PC-9 (cell line): ENCODE results near the gene PHF20. TPM values are rescaled to one million over a fixed set of nuclear protein-coding genes. Genes with fewer than 3 reads are reported as not detected.

Experiments
- BruUV-seq: library from RNA; stranded (reverse); fragments of 400-500 nt; replicated peaks from 2 replicates; lab custom pipeline; 2021; lab: Mats Ljungman, UMichigan
- CTCF ChIA-PET: fragments of 300-600 bp; sonication (Branson Sonifier 250); formaldehyde crosslinking; loops from one replicate; lab custom pipeline; 2022; ENCODE audit warnings: antibody characterized with exemption; lab: Charles Lee
- POLR2A ChIA-PET: fragments of 300-600 bp; sonication (Branson Sonifier 250); formaldehyde crosslinking; loops from one replicate; lab custom pipeline; 2022; ENCODE audit warnings: antibody characterized with exemption; ENCODE audit not compliant: unreplicated experiment; lab: Charles Lee
- DNase-seq, 2 experiments: peaks; one replicate each; pipeline versions ENCODE4 v3.0.0 to v3.0.0-alpha.2; 2015 to 2022; ENCODE audit warnings: mixed read lengths in 1 of 2
- H2AFZ ChIP-seq: fragments of 200-600 bp; sonication (generic); 2 replicates; pipeline ENCODE4 v1.8.1; 2017; ENCODE audit warnings: antibody characterized with exemption
- H3F3A ChIP-seq: fragments of 200-600 bp; sonication (generic); 2 replicates; pipeline ENCODE4 v1.8.1; 2017; ENCODE audit warnings: antibody characterized with exemption, mild to moderate bottlenecking, low read depth; ENCODE audit not compliant: insufficient read depth
- H3K27ac ChIP-seq: fragments of 200-600 bp; sonication (generic); 2 replicates; pipeline ENCODE4 v1.6.1; 2016; ENCODE audit warnings: mixed run types
- H3K27me3 ChIP-seq: fragments of 200-600 bp; sonication (generic); 2 replicates; pipeline ENCODE4 v1.6.1; 2016; ENCODE audit warnings: low read depth, mixed run types; ENCODE audit not compliant: insufficient read depth
- H3K36me3 ChIP-seq: fragments of 200-600 bp; sonication (generic); 2 replicates; pipeline ENCODE4 v1.6.1; 2016; ENCODE audit warnings: low read depth, mixed run types
- H3K4me1 ChIP-seq: fragments of 200-600 bp; sonication (generic); replicated peaks from 2 replicates; pipeline ENCODE4 v1.6.1; 2016; ENCODE audit warnings: mixed run types; ENCODE audit not compliant: insufficient read depth
- H3K4me2 ChIP-seq: fragments of 200-600 bp; sonication (generic); 2 replicates; pipeline ENCODE4 v1.6.1; 2017; ENCODE audit warnings: mixed run types
- H3K4me3 ChIP-seq: fragments of 200-600 bp; sonication (generic); 2 replicates; pipeline ENCODE4 v1.6.1; 2016; ENCODE audit warnings: mixed run types
- H3K79me2 ChIP-seq: fragments of 200-600 bp; sonication (generic); 2 replicates; pipeline ENCODE4 v1.6.1; 2017; ENCODE audit warnings: low read depth, mixed run types
- H3K9me2 ChIP-seq: fragments of 200-600 bp; sonication (generic); 2 replicates; pipeline ENCODE4 v1.8.1; 2017; ENCODE audit warnings: mild to moderate bottlenecking; ENCODE audit not compliant: insufficient read depth
- H3K9me3 ChIP-seq: fragments of 200-600 bp; sonication (generic); 2 replicates; pipeline ENCODE4 v1.8.1; 2016; ENCODE audit warnings: low read depth; ENCODE audit not compliant: insufficient read depth
- H4K20me1 ChIP-seq: fragments of 200-600 bp; sonication (generic); 2 replicates; pipeline ENCODE4 v1.8.1; 2017; ENCODE audit not compliant: insufficient read depth
- EZH2 ChIP-seq: fragments of 200-600 bp; sonication (generic); IDR thresholded peaks from 2 replicates; pipeline ENCODE4 v1.8.0; 2017; ENCODE audit warnings: antibody characterized with exemption, low read depth
- intact Hi-C: fragments of 100-400 bp; cut with micrococcal nuclease; formaldehyde crosslinking; loops from one replicate; pipeline ENCODE4 v1.10.0; 2022; ENCODE audit not compliant: unreplicated experiment
- total RNA-seq: library from RNA; stranded (reverse); gene quantifications from 2 replicates; pipeline ENCODE4 v1.2.3, GENCODE V29; 2021
- TF ChIP-seq, protein P1 (sequence below): fragments of 200-600 bp; sonication (generic); conservative IDR thresholded peaks from 2 replicates; pipeline ENCODE4 v1.6.1; 2017; ENCODE audit warnings: mixed run types, antibody characterized with exemption, mild to moderate bottlenecking, moderate library complexity

The PHF20 gene
- total RNA-seq, 1 experiment from 2014 or later, result 59.8 TPM

DNA sequence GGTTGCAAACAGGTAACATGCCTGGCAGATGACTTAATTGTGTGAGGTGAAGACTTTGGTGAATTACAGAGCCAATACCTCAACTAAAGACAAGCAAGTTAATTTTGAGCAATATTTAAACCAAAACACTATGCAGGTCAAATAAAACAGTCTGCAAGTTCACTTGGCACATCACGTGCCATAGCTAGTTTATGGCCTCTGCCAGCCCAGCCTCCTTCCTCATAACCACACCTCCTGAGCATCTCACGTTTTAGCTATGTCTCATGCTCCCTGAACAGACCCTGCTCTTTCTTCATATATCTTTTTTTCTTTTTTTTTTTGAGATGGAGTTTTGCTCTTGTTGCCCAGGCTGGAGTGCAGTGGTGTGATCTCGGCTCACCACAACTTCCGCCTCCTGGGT, 192.1 kb downstream of the PHF20 start:
- H3K4me1 ChIP-seq, result peaks cover 5% of the 10 kb centered on the region
- ChIA-PET POLR2A (no interaction called here), CTCF (no interaction called here)
- H4K20me1 ChIP-seq, result no peaks in the 10 kb centered on the region
- no peaks in the 10 kb centered on the region for H3K27me3 ChIP-seq
- no peak overlapping the region for H3K4me2 ChIP-seq
- BruUV-seq, result no TSS peak
- no peak for TF ChIP-seq EZH2
- TF ChIP-seq, protein P1, sequence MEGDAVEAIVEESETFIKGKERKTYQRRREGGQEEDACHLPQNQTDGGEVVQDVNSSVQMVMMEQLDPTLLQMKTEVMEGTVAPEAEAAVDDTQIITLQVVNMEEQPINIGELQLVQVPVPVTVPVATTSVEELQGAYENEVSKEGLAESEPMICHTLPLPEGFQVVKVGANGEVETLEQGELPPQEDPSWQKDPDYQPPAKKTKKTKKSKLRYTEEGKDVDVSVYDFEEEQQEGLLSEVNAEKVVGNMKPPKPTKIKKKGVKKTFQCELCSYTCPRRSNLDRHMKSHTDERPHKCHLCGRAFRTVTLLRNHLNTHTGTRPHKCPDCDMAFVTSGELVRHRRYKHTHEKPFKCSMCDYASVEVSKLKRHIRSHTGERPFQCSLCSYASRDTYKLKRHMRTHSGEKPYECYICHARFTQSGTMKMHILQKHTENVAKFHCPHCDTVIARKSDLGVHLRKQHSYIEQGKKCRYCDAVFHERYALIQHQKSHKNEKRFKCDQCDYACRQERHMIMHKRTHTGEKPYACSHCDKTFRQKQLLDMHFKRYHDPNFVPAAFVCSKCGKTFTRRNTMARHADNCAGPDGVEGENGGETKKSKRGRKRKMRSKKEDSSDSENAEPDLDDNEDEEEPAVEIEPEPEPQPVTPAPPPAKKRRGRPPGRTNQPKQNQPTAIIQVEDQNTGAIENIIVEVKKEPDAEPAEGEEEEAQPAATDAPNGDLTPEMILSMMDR, result no peak
- no peak overlapping the region for H2AFZ ChIP-seq
- no peaks in the 10 kb centered on the region for H3F3A ChIP-seq
- no peaks in the 10 kb centered on the region for H3K79me2 ChIP-seq
- H3K36me3 ChIP-seq, result no peaks in the 10 kb centered on the region
- H3K9me3 ChIP-seq, result no peaks in the 10 kb centered on the region
- no peak for DNase-seq
- intact Hi-C loops, result no loop called here
- no peaks in the 10 kb centered on the region for H3K9me2 ChIP-seq
- no peak overlapping the region for H3K27ac ChIP-seq
- H3K4me3 ChIP-seq, result no peak overlapping the region

DNA sequence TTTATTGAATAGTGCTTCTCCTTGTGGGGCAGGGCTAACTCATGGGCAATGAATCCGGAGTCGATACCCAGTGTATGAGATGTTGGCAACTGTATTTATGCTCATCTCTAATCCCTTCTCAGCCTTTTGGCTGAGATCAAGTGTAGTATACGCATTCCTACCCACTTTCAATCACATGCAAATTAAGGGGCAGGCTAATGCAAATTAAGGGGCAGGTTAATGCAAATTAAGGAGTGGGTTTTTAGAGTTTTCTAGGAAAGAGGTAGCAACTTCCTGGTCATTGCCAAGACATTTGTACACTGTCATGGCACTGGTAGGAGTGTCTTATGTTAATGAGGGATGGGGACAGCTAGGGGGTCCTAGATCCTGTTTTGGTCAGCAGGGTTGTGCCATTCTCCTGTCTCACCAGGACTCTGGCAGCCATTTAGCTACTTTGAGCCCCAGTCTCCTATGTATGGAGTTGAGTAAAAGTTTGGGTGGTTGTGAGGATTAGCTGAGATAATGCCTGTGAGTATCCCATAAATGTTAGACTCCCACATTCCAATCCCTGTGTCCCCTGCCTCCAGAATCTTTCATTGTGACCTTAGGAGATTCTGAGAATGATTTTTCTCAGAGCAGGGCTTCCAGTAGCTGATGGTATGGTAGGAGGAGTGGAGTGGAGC, 196.3 kb downstream of the PHF20 start, which contains the start of gene CNBD2:
TSS of gene CNBD2 (plus strand) at position 612 of the 662 bp plus-strand sequence. CDS start 173 bp downstream, outside the sequence.
- no peak within 1 kb of the TSS for H2AFZ ChIP-seq
- ChIA-PET POLR2A (interaction anchor here (0.6 kb wide), 1 partner anchor 465 kb away, joined by 3 read pairs; no protein-coding TSS in a partner anchor), CTCF (no interaction called here)
- H3K9me2 ChIP-seq, result no peaks in the 10 kb centered on the region
- H3K79me2 ChIP-seq, result no peaks in the 10 kb centered on the region
- H3F3A ChIP-seq, result no peaks in the 10 kb centered on the region
- peaks cover 15% of the 10 kb centered on the region for H3K4me1 ChIP-seq
- BruUV-seq, result no TSS peak
- TF ChIP-seq, protein P1, result no peak
- no peak for TF ChIP-seq EZH2
- no peaks in the 10 kb centered on the region for H3K27me3 ChIP-seq
- H3K36me3 ChIP-seq, result no peaks in the 10 kb centered on the region
- no peaks in the 10 kb centered on the region for H4K20me1 ChIP-seq
- no peak within 1 kb of the TSS for H3K4me3 ChIP-seq
- intact Hi-C loops, result no loop called here
- no peak for DNase-seq
- no peak within 1 kb of the TSS for H3K27ac ChIP-seq
- peak within 1 kb of the TSS; percentile 8 for H3K4me2 ChIP-seq
- H3K9me3 ChIP-seq, result no peaks in the 10 kb centered on the region

DNA sequence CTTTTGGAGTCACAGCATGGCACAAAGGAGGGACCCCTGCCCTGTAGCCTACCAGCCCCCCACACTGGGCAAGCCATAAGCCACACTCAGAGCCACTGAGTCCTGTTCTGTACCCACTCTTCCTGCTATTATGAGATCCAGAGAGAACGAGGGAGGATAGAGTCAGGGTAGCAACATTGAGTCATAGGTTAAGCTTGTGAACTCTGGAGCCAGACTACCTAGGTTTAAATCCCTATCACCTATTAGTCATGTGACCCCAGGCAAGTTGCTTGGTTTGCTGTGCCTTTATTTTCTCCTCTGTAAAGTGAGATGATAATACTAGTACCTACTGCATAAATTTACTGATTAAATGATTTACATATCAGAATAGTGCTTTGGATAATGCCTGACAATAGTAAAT, 197.1 kb downstream of the PHF20 start:
- no peaks in the 10 kb centered on the region for H4K20me1 ChIP-seq
- H3K27ac ChIP-seq, result no peak overlapping the region
- H3F3A ChIP-seq, result no peaks in the 10 kb centered on the region
- no peaks in the 10 kb centered on the region for H3K36me3 ChIP-seq
- H3K4me1 ChIP-seq, result peaks cover 15% of the 10 kb centered on the region
- H3K27me3 ChIP-seq, result no peaks in the 10 kb centered on the region
- intact Hi-C loops, result no loop called here
- POLR2A ChIA-PET, result interaction anchor here (0.6 kb wide), 1 partner anchor 464 kb away, joined by 3 read pairs; no protein-coding TSS in a partner anchor
- TF ChIP-seq EZH2, result no peak
- TF ChIP-seq, protein P1, result no peak
- no peak overlapping the region for H2AFZ ChIP-seq
- peak in 1 of 2 experiments; percentile 68 for DNase-seq
- no peak overlapping the region for H3K4me3 ChIP-seq
- CTCF ChIA-PET, result no interaction called here
- no peaks in the 10 kb centered on the region for H3K9me3 ChIP-seq
- peak overlapping the region; percentile 8 for H3K4me2 ChIP-seq
- BruUV-seq, result no TSS peak
- H3K79me2 ChIP-seq, result no peaks in the 10 kb centered on the region
- H3K9me2 ChIP-seq, result no peaks in the 10 kb centered on the region
